Uterus (tissue), 4 donors: ENCODE data around the gene MECP2. TPM values are rescaled to one million over a fixed set of nuclear protein-coding genes. Genes with fewer than 3 reads are reported as not detected.

ENCODE experiments used
- DNase-seq, 2 donors: peaks; one replicate each; pipeline ENCODE4 v3.0.0-alpha.2; 2019 to 2020
- H3K27ac ChIP-seq, 2 donors: fragments of 200-600 bp; sonication (generic); 1 replicate in 1 of 2; 2 replicates in 1 of 2; pipeline ENCODE4 v1.5.1; 2016 to 2018
- H3K27me3 ChIP-seq, 2 donors: fragments of 200-600 bp; sonication (generic); one replicate each; pipeline ENCODE4 v1.5.1; 2018 to 2019; ENCODE audit warnings: control low read depth in 1 of 2
- H3K36me3 ChIP-seq, 2 donors: fragments of 200-600 bp; sonication (generic); one replicate each; pipeline ENCODE4 v1.5.1; 2019; ENCODE audit warnings: control low read depth in 1 of 2
- H3K4me1 ChIP-seq, 2 donors: fragments of 200-600 bp; sonication (generic); one replicate each; pipeline ENCODE4 v1.5.1; 2018 to 2019; ENCODE audit warnings: control low read depth in 1 of 2
- H3K4me3 ChIP-seq, 2 donors: fragments of 200-600 bp; sonication (generic); 1 replicate in 1 of 2; 2 replicates in 1 of 2; pipeline ENCODE4 v1.5.1; 2018 to 2019; ENCODE audit warnings: mild to moderate bottlenecking in 1 of 2
- H3K9me3 ChIP-seq, 2 donors: fragments of 200-600 bp; sonication (generic); one replicate each; pipeline ENCODE4 v1.5.1; 2019; ENCODE audit warnings: control low read depth in 1 of 2
- POLR2A ChIP-seq, 2 donors: fragments of 450-650 bp; IDR thresholded peaks; one replicate each; pipeline ENCODE4 v1.6.1; 2016; ENCODE audit warnings: antibody characterized with exemption in 2 of 2, mild to moderate bottlenecking in 1 of 2, moderate library complexity in 1 of 2
- intact Hi-C: fragments of 100-400 bp; cut with DNase I; formaldehyde crosslinking; loops from one replicate; pipeline ENCODE4 v1.15.1; 2023; ENCODE audit warnings: low total_unique reads
- total RNA-seq, 4 donors: library from RNA; depleted of rRNA in 3 of 4; stranded (reverse); fragments of >200 nt in 3 of 4; gene quantifications; one replicate each; pipeline versions ENCODE4 v1.1.0 to v1.2.4, GENCODE V29; 2014 to 2023
- TF ChIP-seq, protein P1 (sequence below), 4 experiments: fragments of 200-600 bp in 2 of 4; fragments of 450-650 bp in 2 of 4; sonication (generic) in 2 of 4; IDR thresholded peaks; one replicate each; pipeline ENCODE4 v1.5.1; 2016 to 2019; ENCODE audit warnings: antibody characterized with exemption in 4 of 4, mild to moderate bottlenecking in 2 of 4, moderate library complexity in 1 of 4
- donor health status: DM: yes; HTN: yes; CAD: no.

Gene MECP2
- total RNA-seq, 4 donors from 2014 or later = 29.7 to 106 (median 50.6) TPM

DNA sequence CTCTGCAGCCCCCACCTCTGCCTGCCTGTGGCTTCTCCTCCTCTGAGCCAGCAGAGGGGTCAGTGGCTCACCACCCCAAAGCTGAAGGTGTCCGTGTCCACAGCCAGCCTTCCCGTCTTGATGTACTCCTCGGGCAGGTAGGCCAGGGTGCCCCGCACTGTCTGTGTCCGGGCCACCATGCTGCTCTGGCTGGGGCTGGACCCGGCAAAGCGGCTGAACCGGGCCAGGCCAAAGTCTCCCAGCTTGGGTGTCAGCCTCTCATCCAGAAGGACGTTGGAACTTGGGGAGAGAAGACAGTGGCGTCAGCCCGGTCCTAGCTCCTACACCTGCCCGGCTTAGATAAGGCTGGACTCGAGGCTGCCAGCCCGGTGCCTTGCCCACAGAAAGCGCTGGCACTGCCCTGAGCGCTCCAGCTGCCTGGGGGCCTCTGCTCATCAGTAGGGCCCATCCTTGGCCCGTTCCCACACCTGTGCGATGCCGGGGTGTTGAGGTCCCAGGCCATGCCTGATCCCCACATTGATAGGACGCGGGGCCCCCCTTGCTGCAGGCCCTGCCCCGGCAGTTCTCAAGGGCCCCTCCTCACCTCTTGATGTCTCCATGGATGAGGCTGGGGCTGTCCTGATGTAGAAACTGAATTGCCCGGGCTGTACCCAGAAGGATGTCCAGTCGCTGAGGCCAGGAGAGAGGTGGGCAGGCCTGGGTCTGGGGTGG, 81.0 kb downstream of the MECP2 start:
- no peak overlapping the region for H3K27ac ChIP-seq
- H3K4me1 ChIP-seq = no peaks in the 10 kb centered on the region
- H3K36me3 ChIP-seq = no peaks in the 10 kb centered on the region
- no peaks in the 10 kb centered on the region for H3K27me3 ChIP-seq
- H3K9me3 ChIP-seq = no peaks in the 10 kb centered on the region
- TF ChIP-seq, protein P1, sequence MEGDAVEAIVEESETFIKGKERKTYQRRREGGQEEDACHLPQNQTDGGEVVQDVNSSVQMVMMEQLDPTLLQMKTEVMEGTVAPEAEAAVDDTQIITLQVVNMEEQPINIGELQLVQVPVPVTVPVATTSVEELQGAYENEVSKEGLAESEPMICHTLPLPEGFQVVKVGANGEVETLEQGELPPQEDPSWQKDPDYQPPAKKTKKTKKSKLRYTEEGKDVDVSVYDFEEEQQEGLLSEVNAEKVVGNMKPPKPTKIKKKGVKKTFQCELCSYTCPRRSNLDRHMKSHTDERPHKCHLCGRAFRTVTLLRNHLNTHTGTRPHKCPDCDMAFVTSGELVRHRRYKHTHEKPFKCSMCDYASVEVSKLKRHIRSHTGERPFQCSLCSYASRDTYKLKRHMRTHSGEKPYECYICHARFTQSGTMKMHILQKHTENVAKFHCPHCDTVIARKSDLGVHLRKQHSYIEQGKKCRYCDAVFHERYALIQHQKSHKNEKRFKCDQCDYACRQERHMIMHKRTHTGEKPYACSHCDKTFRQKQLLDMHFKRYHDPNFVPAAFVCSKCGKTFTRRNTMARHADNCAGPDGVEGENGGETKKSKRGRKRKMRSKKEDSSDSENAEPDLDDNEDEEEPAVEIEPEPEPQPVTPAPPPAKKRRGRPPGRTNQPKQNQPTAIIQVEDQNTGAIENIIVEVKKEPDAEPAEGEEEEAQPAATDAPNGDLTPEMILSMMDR (IDR thresholded peaks at IDR 0.05) = no peak
- TF ChIP-seq POLR2A (IDR thresholded peaks at IDR 0.05) = no peak
- intact Hi-C loops = no loop called here
- DNase-seq = no peak
- no peak overlapping the region for H3K4me3 ChIP-seq

DNA sequence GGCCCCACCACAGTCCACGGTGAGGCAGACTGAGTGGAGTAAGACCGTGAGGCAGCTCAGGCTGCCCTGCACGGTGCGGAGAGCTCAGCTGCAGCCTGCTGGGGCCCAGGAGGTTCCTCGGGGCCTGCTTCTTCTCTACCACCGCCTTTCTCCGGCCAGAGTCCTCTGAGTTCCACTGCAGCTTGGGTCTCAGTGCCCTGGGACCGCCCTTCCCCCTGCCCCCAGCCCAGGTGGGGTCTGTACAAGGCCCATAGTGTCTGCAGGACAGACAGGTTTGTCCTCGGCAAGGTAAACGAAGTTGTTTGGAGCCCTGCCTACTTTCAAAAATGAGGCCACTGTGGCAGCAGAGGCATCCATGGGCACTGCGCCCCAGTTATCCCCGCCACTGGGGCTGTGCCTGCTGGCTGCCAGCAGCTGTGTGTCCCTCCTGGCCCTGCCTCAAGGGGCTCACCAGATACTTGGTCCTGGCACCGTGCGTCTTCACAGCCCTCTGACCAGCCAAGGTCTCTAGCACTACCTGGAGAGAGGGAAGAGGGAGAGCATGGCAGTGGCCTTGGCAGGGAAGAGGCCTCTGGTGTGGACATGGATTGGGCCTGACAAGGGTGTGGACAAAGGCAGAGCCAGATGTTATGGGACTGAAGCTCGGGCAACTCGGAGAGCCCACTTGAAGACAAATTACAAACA, 81.8 kb downstream of the MECP2 start:
- intact Hi-C loops = no loop called here
- Histone ChIP-seq H3K4me1 (no peaks in the 10 kb centered on the region), H3K36me3 (no peaks in the 10 kb centered on the region), H3K9me3 (no peaks in the 10 kb centered on the region), H3K27me3 (no peaks in the 10 kb centered on the region), H3K27ac (no peak overlapping the region), H3K4me3 (no peak overlapping the region)
- no peak for DNase-seq
- TF ChIP-seq POLR2A (IDR thresholded peaks at IDR 0.05) = no peak
- TF ChIP-seq, protein P1 (IDR thresholded peaks at IDR 0.05) = no peak

DNA sequence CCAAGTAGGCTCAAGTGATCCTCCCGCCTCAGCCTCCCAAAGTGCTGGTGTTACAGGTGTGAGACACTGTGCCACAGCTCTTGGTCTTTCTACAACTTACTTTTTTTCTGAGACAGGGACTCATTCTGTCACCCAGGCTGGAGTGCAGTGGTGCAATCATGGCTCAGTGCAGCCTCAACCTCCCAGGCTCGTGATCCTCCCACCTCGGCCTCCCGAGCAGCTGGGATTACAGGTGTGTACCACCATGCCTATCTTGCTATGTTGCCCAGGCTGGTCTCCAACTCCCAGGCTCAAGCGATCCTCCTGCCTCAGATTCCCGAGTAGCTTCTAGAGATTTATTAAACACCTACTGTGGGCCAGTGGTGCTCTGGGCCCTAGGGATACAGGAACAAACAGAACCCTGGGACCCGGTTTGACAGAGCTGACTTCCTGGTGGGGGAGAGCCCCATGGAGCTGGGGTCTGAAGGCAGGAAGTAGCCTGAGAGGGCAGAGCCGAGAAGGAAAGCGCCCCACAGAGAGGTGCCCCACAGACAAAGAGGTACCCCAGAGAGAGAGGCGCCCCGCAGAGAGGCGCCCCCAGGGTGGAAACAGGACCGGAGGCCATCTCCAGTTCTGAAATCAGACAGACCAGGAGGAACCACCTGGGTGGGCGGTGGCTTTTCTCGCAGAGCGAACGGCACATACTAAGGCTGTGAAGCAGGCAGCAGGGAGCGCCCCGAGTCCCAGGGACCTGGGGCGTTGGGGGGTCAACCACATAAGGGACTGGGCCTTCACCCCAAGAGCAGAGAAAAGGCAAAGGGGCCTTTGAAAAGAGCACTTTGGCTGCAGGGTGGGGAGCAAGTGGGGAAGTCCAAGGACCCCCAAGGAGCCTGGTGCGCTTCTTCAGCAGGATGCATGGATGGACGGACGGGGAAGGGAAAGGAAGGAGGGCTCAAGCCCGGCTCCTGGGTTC, 82.8 kb downstream of the MECP2 start:
- Histone ChIP-seq H3K4me3 (no peak overlapping the region), H3K4me1 (no peaks in the 10 kb centered on the region), H3K27me3 (no peaks in the 10 kb centered on the region), H3K9me3 (no peaks in the 10 kb centered on the region), H3K36me3 (no peaks in the 10 kb centered on the region), H3K27ac (no peak overlapping the region)
- intact Hi-C loops = no loop called here
- TF ChIP-seq POLR2A (IDR thresholded peaks at IDR 0.05) = no peak
- TF ChIP-seq, protein P1 (IDR thresholded peaks at IDR 0.05) = no peak
- DNase-seq = no peak

DNA sequence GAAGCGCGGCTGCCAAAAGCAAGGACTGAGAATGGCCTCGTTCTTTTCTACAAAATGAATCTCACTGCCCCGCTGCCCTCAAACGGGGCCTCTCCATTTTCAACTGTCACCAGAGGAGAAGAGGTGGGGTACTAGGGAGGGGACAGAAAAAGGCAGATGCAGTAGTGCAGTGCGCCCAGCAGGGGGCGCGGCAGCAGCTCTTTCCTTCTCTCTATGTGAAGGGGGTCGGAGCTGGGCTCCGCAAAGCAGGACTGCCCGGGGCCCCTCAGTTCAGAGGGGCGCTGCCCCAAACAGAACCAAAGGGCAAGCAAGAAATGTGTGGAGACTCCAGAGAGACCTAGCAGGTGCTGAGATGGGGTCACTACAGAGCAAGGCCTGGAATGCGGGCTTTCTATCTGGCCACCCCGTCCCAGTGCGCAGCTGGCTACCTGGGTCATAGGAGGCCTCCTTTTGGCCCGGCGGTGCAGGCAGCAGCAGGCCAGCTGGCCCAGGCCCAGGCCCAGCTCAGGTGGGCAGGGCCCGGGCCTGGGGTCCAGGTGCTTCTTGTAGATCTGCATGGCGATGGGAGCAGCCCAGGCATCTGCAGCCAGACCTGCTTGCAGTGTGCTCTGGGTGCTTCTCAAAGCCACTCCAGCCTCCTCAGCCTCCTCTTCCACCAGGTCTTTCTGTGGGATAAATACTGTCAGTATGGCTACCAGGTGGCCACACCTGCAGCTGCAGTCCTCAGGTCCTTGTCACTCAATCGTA, 83.7 kb downstream of the MECP2 start:
- H3K27ac ChIP-seq = no peak overlapping the region
- H3K36me3 ChIP-seq = no peaks in the 10 kb centered on the region
- no peaks in the 10 kb centered on the region for H3K9me3 ChIP-seq
- no peaks in the 10 kb centered on the region for H3K27me3 ChIP-seq
- H3K4me3 ChIP-seq = no peak overlapping the region
- peak in 1 of 2 donors; percentile 46 for DNase-seq
- TF ChIP-seq POLR2A (IDR thresholded peaks at IDR 0.05) = no peak
- TF ChIP-seq, protein P1 (IDR thresholded peaks at IDR 0.05) = peak; percentile 74 to 82 (median 76)
- intact Hi-C loops = no loop called here
- no peaks in the 10 kb centered on the region for H3K4me1 ChIP-seq
